T-cell (primary cell): ENCODE measurements around the gene THTPA. TPM values are rescaled to one million over a fixed set of nuclear protein-coding genes. Genes with fewer than 3 reads are reported as not detected.

Experiments
- ATAC-seq, 4 experiments: fragments of 200-7000 bp in 3 of 4; fragments of 150-1000 bp in 1 of 4; cut with Tn5 transposase; replicated peaks in 1 of 4; 1 replicate in 3 of 4; 2 replicates in 1 of 4; pipeline ENCODE4 v1.10.0; 2021; ENCODE audit warnings: moderate library complexity in 3 of 4, mild to moderate bottlenecking in 2 of 4, moderate number of reproducible peaks in 1 of 4
- CTCF ChIA-PET, 2 donors: fragments of 300-600 bp; sonication (Branson Sonifier 250); formaldehyde crosslinking; loops; one replicate each; lab custom pipeline; 2022; ENCODE audit warnings: antibody characterized with exemption in 2 of 2; lab: Charles Lee
- POLR2A ChIA-PET, 2 donors: fragments of 300-600 bp; sonication (Branson Sonifier 250); formaldehyde crosslinking; loops; one replicate each; lab custom pipeline; 2022; ENCODE audit warnings: antibody characterized with exemption in 2 of 2; lab: Charles Lee
- DNase-seq, 35 experiments: peaks; one replicate each; pipeline versions ENCODE4 v3.0.0 to v3.0.0-alpha.2; 2013 to 2023
- H3K27ac ChIP-seq: one replicate; pipeline ENCODE4 v1.5.1; 2013; ENCODE audit warnings: low read length
- H3K27me3 ChIP-seq, 2 experiments: replicated peaks in 1 of 2; 1 replicate in 1 of 2; 2 replicates in 1 of 2; pipeline versions ENCODE4 v1.6.1 to v1.7.0; 2013; ENCODE audit warnings: low read length in 1 of 2, mixed read lengths in 1 of 2; ENCODE audit not compliant: control insufficient read depth in 2 of 2, insufficient read depth in 2 of 2; ENCODE audit errors: extremely low read depth in 1 of 2
- H3K36me3 ChIP-seq, 2 donors: 1 replicate in 1 of 2; 2 replicates in 1 of 2; pipeline versions ENCODE4 v1.6.1 to v1.7.0; 2013; ENCODE audit warnings: low read length in 1 of 2; ENCODE audit not compliant: control insufficient read depth in 2 of 2, insufficient read depth in 1 of 2; ENCODE audit errors: extremely low read depth in 1 of 2
- H3K4me1 ChIP-seq, 2 experiments: 1 replicate in 1 of 2; 2 replicates in 1 of 2; pipeline versions ENCODE4 v1.6.1 to v1.7.0; 2013; ENCODE audit warnings: low read length in 2 of 2, mixed read lengths in 1 of 2; ENCODE audit not compliant: insufficient read depth in 2 of 2, control insufficient read depth in 1 of 2; ENCODE audit errors: extremely low read depth in 1 of 2
- H3K4me3 ChIP-seq, 2 donors: 1 replicate in 1 of 2; 2 replicates in 1 of 2; pipeline versions ENCODE4 v1.5.1 to v1.7.0; 2013; ENCODE audit warnings: mild to moderate bottlenecking in 2 of 2, low read length in 1 of 2, moderate library complexity in 1 of 2; ENCODE audit not compliant: control insufficient read depth in 1 of 2; ENCODE audit errors: extremely low read depth in 1 of 2
- H3K9me3 ChIP-seq: 2 replicates; pipeline ENCODE4 v1.7.0; 2013
- H3K27ac Mint-ChIP-seq, 2 donors: one replicate each; pipeline ENCODE4 v1.8.0; 2020 to 2021; ENCODE audit warnings: mild to moderate bottlenecking in 2 of 2, mixed read lengths in 2 of 2
- H3K27me3 Mint-ChIP-seq, 2 donors: one replicate each; pipeline ENCODE4 v1.8.0; 2021 to 2022; ENCODE audit warnings: mixed read lengths in 2 of 2
- H3K36me3 Mint-ChIP-seq: one replicate; pipeline ENCODE4 v1.8.0; 2021; ENCODE audit warnings: mixed read lengths
- H3K4me1 Mint-ChIP-seq, 3 donors: one replicate each; pipeline ENCODE4 v1.8.0; 2020 to 2022; ENCODE audit warnings: mixed read lengths in 3 of 3, mild to moderate bottlenecking in 1 of 3
- H3K4me3 Mint-ChIP-seq, 3 donors: one replicate each; pipeline ENCODE4 v1.8.0; 2020 to 2022; ENCODE audit warnings: mild to moderate bottlenecking in 3 of 3, mixed read lengths in 3 of 3, moderate library complexity in 3 of 3
- H3K9me3 Mint-ChIP-seq, 3 donors: one replicate each; pipeline ENCODE4 v1.8.0; 2020 to 2022; ENCODE audit warnings: mixed read lengths in 3 of 3
- WGBS: methylation state at CpG from one replicate; pipeline ENCODE4 v1.1.5; 2013; ENCODE audit warnings: missing lambda C conversion rate; ENCODE audit not compliant: insufficient coverage; 5-methylcytosine and 5-hydroxymethylcytosine counted together
- total RNA-seq, 35 experiments: library from RNA in 6 of 35; stranded (reverse) in 6 of 35; fragments of 120-200 nt in 1 of 35; gene quantifications; one replicate each; pipeline versions ENCODE4 v1.2.1 to v1.2.4 and lab custom pipeline; 2013 to 2026

The THTPA gene
- total RNA-seq, 5 donors from 2014 or later (not counting 1 experiment from before 2014, with no cell fraction given): 13.3 to 26.4 (median 20.5) TPM

GRCh38 chr14:23537351-23538049, 18.6 kb upstream of the THTPA start:
- H3K36me3 Mint-ChIP-seq: no peaks in the 10 kb centered on the region
- ATAC-seq (no peak), DNase-seq (no peak)
- H3K9me3 Mint-ChIP-seq: no peaks in the 10 kb centered on the region
- ChIA-PET POLR2A (no interaction called here), CTCF (interaction anchor here in 1 of 2 donors (0.6 to 2.2 kb wide), 4 partner anchors 22 to 278 kb away, joined by 3 to 11 read pairs (median 3); no protein-coding TSS in a partner anchor)
- Histone ChIP-seq H3K27me3 (peaks cover 0 to 7% of the 10 kb centered on the region in 2 experiments), H3K4me3 (no peak overlapping the region), H3K27ac (no peak overlapping the region), H3K9me3 (no peaks in the 10 kb centered on the region), H3K4me1 (peaks cover 0 to 3% of the 10 kb centered on the region in 2 experiments), H3K36me3 (no peaks in the 10 kb centered on the region)
- H3K27ac Mint-ChIP-seq: peak overlapping the region in 1 of 2 donors; percentile 20
- no peaks in the 10 kb centered on the region for H3K4me1 Mint-ChIP-seq
- WGBS: 16% methylated on average over 6 of the region's 13 CpGs
- peaks cover 0 to 6% of the 10 kb centered on the region in 2 donors for H3K27me3 Mint-ChIP-seq
- H3K4me3 Mint-ChIP-seq: no peak overlapping the region

- ChIA-PET POLR2A (no interaction called here), CTCF (interaction anchor here (0.6 to 2.2 kb wide), 5 partner anchors 21 to 91 kb away, joined by 3 to 11 read pairs (median 4); no protein-coding TSS in a partner anchor)
- no peak overlapping the region for H3K27ac ChIP-seq
- H3K36me3 Mint-ChIP-seq: no peaks in the 10 kb centered on the region
- peak overlapping the region in 1 of 2 donors; percentile 20 for H3K27ac Mint-ChIP-seq
- WGBS: 76% methylated on average over 5 of the region's 10 CpGs
- H3K27me3 Mint-ChIP-seq: peaks cover 0 to 6% of the 10 kb centered on the region in 2 donors
- H3K9me3 Mint-ChIP-seq: no peaks in the 10 kb centered on the region
- H3K4me1 Mint-ChIP-seq: no peaks in the 10 kb centered on the region
- no peaks in the 10 kb centered on the region for H3K9me3 ChIP-seq
- no peak for DNase-seq
- H3K4me3 Mint-ChIP-seq: no peak overlapping the region
- no peak overlapping the region for H3K4me3 ChIP-seq
- H3K36me3 ChIP-seq: no peaks in the 10 kb centered on the region
- no peak for ATAC-seq
- peaks cover 0 to 7% of the 10 kb centered on the region in 2 experiments for H3K27me3 ChIP-seq
- H3K4me1 ChIP-seq: peaks cover 0 to 3% of the 10 kb centered on the region in 2 experiments
Observed at GRCh38 chr14:23538050-23538718, 17.9 kb upstream of the THTPA start.

GRCh38 chr14:23538785-23539184, 17.3 kb upstream of the THTPA start:
- H3K9me3 Mint-ChIP-seq: no peaks in the 10 kb centered on the region
- WGBS: 78% methylated on average over 4 of the region's 7 CpGs
- no peak overlapping the region for H3K4me3 Mint-ChIP-seq
- Histone ChIP-seq H3K4me1 (peaks cover 0 to 3% of the 10 kb centered on the region in 2 experiments), H3K9me3 (no peaks in the 10 kb centered on the region), H3K27ac (no peak overlapping the region), H3K4me3 (no peak overlapping the region), H3K27me3 (peaks cover 0 to 7% of the 10 kb centered on the region in 2 experiments), H3K36me3 (no peaks in the 10 kb centered on the region)
- POLR2A ChIA-PET: no interaction called here
- DNase-seq: no peak
- CTCF ChIA-PET: interaction anchor here (0.5 to 2.2 kb wide), 6 partner anchors 21 to 60 kb away, joined by 3 to 11 read pairs (median 4); no protein-coding TSS in a partner anchor
- no peak for ATAC-seq
- no peaks in the 10 kb centered on the region for H3K4me1 Mint-ChIP-seq
- H3K27me3 Mint-ChIP-seq: peaks cover 0 to 6% of the 10 kb centered on the region in 2 donors
- H3K36me3 Mint-ChIP-seq: no peaks in the 10 kb centered on the region
- H3K27ac Mint-ChIP-seq: no peak overlapping the region

GRCh38 chr14:23539248-23540140, 16.6 kb upstream of the THTPA start:
- POLR2A ChIA-PET: interaction anchor here (0.5 to 1.1 kb wide), 3 partner anchors 10 to 223 kb away, joined by 3 read pairs; no protein-coding TSS in a partner anchor
- peak in 6 of 35 experiments; percentile 9 to 69 (median 26) for DNase-seq
- WGBS: 42% methylated on average over 4 of the region's 10 CpGs

GRCh38 chr14:23540141-23540469, 16.0 kb upstream of the THTPA start:
- no peak for DNase-seq
- H3K27me3 Mint-ChIP-seq: peaks cover 0 to 6% of the 10 kb centered on the region in 2 donors
- peaks cover 0 to 7% of the 10 kb centered on the region in 2 experiments for H3K27me3 ChIP-seq
- POLR2A ChIA-PET: interaction anchor here (0.5 to 1.1 kb wide), 2 partner anchors 9 to 20 kb away, joined by 3 read pairs; no protein-coding TSS in a partner anchor
- H3K4me1 Mint-ChIP-seq: no peaks in the 10 kb centered on the region
- no peak overlapping the region for H3K4me3 ChIP-seq
- ATAC-seq: no peak
- H3K27ac Mint-ChIP-seq: no peak overlapping the region
- no peak overlapping the region for H3K27ac ChIP-seq
- no peak overlapping the region for H3K4me3 Mint-ChIP-seq
- WGBS: 100% methylated on average over 1 of the region's 4 CpGs
- CTCF ChIA-PET: interaction anchor here in 1 of 2 donors (1.1 kb wide), 1 partner anchor 20 kb away, joined by 3 read pairs; no protein-coding TSS in a partner anchor
- H3K36me3 ChIP-seq: no peaks in the 10 kb centered on the region
- no peaks in the 10 kb centered on the region for H3K9me3 Mint-ChIP-seq
- peaks cover 0 to 3% of the 10 kb centered on the region in 2 experiments for H3K4me1 ChIP-seq
- H3K9me3 ChIP-seq: no peaks in the 10 kb centered on the region
- H3K36me3 Mint-ChIP-seq: no peaks in the 10 kb centered on the region

More at GRCh38 chr14:23539248-23540140, 16.6 kb upstream of the THTPA start:
- H3K36me3 Mint-ChIP-seq: no peaks in the 10 kb centered on the region
- no peak overlapping the region for H3K4me3 Mint-ChIP-seq
- CTCF ChIA-PET: interaction anchor here (0.5 to 2.2 kb wide), 5 partner anchors 20 to 61 kb away, joined by 3 to 11 read pairs (median 3); no protein-coding TSS in a partner anchor
- H3K27ac Mint-ChIP-seq: no peak overlapping the region
- Histone ChIP-seq H3K4me3 (no peak overlapping the region), H3K9me3 (no peaks in the 10 kb centered on the region), H3K36me3 (no peaks in the 10 kb centered on the region), H3K27ac (no peak overlapping the region), H3K27me3 (peaks cover 0 to 7% of the 10 kb centered on the region in 2 experiments), H3K4me1 (peaks cover 0 to 3% of the 10 kb centered on the region in 2 experiments)
- H3K9me3 Mint-ChIP-seq: no peaks in the 10 kb centered on the region
- peaks cover 0 to 6% of the 10 kb centered on the region in 2 donors for H3K27me3 Mint-ChIP-seq
- no peaks in the 10 kb centered on the region for H3K4me1 Mint-ChIP-seq
- ATAC-seq: peak; percentile 57 to 77 (median 68)
